ENCODE measurements around the gene CDKL5.

Gene CDKL5

DNA sequence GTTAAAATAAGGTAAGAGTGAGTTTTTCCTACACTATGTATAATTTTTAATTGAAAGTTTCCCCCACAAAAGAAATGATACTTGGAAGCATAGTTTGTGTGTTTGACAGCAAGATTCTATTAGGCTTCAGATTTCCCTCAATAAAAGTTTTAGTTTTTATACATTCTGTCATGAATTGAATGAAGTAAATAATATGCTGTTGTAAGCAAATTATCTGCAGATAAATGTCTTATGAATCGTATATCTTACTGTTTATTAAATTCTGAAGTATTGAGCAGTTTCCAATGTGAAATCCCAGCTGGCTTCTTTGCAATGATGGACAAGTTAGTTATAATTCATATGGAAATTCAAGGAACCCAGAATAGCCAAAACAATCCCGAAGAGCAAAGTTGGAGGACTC is 213.0 kb downstream of the CDKL5 start:
- H3K27ac ChIP-seq = no peak overlapping the region
- TF ChIP-seq, protein P1, sequence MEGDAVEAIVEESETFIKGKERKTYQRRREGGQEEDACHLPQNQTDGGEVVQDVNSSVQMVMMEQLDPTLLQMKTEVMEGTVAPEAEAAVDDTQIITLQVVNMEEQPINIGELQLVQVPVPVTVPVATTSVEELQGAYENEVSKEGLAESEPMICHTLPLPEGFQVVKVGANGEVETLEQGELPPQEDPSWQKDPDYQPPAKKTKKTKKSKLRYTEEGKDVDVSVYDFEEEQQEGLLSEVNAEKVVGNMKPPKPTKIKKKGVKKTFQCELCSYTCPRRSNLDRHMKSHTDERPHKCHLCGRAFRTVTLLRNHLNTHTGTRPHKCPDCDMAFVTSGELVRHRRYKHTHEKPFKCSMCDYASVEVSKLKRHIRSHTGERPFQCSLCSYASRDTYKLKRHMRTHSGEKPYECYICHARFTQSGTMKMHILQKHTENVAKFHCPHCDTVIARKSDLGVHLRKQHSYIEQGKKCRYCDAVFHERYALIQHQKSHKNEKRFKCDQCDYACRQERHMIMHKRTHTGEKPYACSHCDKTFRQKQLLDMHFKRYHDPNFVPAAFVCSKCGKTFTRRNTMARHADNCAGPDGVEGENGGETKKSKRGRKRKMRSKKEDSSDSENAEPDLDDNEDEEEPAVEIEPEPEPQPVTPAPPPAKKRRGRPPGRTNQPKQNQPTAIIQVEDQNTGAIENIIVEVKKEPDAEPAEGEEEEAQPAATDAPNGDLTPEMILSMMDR (IDR thresholded peaks at IDR 0.05) = no peak
- no peak for TF ChIP-seq ZFX (IDR thresholded peaks at IDR 0.05; ENCODE audit: borderline replicate concordance)

DNA sequence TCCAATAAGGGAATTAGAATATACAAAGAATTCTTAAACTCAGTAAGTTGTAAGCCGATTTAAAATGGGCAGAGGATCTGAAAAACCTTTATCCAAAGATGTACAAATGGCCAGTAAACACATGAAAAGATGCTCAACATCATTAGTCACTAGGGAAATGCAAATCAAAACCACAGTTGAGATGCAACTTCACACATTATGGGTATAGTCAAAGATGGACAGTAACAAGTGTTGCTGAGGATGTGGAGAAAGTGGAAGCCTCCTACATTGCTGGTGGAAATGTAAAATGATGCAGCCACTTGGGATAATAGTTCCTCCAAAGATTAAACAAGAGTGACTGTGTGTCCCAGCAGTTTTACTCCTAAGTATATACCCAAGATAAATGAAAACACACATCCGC is 213.9 kb downstream of the CDKL5 start:
- TF ChIP-seq, protein P1 (IDR thresholded peaks at IDR 0.05) = no peak
- TF ChIP-seq ZFX (IDR thresholded peaks at IDR 0.05; ENCODE audit: borderline replicate concordance) = no peak
- H3K27ac ChIP-seq = no peak overlapping the region

DNA sequence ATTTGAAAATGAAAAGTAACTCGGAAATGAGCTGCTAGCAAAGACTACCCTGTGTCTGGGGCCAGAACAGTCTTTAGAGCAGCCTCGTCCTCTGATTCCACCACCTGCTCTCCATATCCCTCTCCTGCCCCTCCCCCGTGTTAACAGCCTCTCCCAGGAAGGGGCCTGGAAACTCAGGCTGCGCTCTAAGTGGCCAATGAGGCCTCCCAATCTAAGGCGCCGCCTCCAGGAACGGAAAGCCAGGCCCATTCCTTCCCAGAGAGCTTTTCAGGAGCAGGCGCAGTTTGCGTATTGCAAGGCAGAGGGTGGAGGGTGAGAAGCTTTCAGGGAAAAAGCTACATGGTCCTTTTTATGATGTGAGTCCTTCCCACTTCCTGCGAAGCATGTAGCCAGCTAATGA is 215.3 kb downstream of the CDKL5 start:
- no peak for TF ChIP-seq ZFX (IDR thresholded peaks at IDR 0.05; ENCODE audit: borderline replicate concordance)
- TF ChIP-seq, protein P1 (IDR thresholded peaks at IDR 0.05) = no peak
- H3K27ac ChIP-seq = no peak overlapping the region

DNA sequence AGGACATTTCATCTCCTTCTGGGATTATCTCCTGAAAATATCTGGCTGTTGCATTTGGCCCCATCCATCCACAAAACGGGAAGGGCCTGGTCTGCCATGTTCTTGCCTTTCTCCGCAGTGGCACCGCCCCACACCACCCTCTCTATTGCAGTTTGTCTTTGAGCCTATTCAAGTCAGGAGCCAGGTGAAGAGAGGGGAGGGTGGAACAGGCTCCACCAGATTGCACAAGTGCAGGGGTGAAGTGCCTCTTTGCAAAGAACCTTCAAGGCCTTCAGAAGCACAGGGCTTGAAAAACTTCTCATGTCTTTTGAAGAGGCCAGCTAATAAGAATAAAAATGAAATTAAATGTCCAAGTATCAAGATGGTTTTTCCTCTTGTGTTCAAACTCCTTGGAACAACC is 217.8 kb downstream of the CDKL5 start:
- TF ChIP-seq ZFX (IDR thresholded peaks at IDR 0.05; ENCODE audit: borderline replicate concordance) = no peak
- TF ChIP-seq, protein P1 (IDR thresholded peaks at IDR 0.05) = no peak
- no peak overlapping the region for H3K27ac ChIP-seq

DNA sequence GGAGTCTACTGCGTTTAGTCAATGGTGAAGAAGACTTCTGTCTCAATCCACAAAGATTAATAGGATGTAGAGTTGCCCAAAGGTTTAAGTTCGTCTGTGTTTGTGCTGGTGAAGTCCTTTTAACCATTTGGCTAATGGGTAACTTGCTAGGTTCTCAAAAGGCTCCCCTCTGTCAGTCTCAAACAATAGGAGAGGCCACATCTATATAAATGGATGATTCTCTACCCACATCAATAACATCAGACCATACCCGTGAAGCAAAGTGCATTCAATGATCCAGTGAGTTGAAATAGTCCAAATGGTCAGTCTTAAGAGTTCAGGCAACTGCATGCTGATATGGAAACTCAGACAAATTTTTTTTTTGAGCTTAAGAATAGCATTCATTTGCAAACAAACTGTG is 218.4 kb downstream of the CDKL5 start:
- no peak overlapping the region for H3K27ac ChIP-seq

DNA sequence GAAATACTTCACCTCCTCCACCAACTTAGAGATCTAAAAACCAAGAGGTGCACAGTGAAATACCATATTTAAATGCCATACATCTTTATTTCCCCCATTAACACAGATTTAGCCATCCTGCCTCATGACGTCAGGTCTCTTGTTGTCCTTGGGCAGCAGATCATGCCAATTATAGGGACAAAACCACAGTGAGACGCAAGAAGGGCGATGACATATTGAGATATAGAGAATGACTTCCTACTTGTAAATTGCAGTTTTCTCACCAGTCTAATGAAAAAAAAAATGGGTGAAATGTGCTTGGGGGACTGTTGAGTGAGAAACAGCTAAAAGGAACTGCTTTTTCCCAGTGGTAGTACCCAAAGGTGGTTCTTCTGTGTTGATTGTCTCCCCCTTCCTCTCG is 222.2 kb downstream of the CDKL5 start:
- TF ChIP-seq ZFX (IDR thresholded peaks at IDR 0.05; ENCODE audit: borderline replicate concordance) = no peak
- TF ChIP-seq, protein P1 (IDR thresholded peaks at IDR 0.05) = no peak
- no peak overlapping the region for H3K27ac ChIP-seq

More for the DNA sequence above, 218.4 kb downstream of the CDKL5 start:
- TF ChIP-seq, protein P1 (IDR thresholded peaks at IDR 0.05) = no peak

DNA sequence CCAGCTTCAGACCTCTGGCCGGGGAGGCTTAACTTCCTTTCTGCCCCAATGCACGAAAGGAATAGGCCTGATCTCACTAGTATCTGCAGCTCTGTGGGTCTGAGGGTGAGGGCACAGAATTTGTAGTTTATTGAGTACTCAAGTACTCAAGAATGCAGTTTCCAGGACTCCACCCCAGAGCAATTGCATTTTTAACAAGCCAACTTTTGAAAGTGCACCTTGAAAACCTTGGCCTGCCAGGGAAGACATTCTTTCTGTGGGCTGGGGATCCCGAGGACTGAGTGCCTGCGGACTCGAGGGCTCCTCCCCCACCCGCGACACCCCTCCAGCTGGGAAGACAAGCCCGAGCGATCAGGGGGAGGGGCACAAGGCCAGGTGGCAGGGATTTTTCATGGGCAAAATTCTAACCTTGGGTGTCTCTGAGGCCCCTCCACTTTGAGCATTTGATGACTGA is 224.1 kb downstream of the CDKL5 start:
- TF ChIP-seq, protein P1 (IDR thresholded peaks at IDR 0.05) = no peak
- no peak for TF ChIP-seq ZFX (IDR thresholded peaks at IDR 0.05; ENCODE audit: borderline replicate concordance)
- no peak overlapping the region for H3K27ac ChIP-seq
